Measurements from ENCODE around the gene ANKRD63.

ANKRD63 gene

DNA sequence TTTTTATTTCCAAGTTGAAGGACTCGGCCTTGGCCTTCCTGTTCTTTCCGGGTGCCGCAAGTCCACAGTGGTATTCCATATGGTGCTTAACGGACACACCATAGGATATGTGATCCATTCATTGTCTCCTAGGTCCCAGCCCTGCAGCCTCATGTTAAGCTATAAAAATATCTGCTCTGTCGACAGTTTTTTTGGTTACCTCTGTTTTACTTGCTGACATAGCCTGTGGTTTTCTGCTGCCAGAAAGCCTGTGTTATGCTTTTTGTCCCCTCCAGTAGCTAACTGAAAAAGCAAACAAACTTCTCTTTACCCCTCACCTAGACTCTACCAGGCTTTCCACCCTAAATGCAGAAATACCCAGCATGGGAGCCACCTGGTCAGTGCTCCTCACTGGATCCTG is 45.9 kb upstream of the ANKRD63 start:
- DNase-seq (ENCODE audit: low read depth): no peak
- H3K4me3 ChIP-seq (replicated peaks; ENCODE audit: low read depth, low read length): no peak overlapping the region
- TF ChIP-seq, protein P1, sequence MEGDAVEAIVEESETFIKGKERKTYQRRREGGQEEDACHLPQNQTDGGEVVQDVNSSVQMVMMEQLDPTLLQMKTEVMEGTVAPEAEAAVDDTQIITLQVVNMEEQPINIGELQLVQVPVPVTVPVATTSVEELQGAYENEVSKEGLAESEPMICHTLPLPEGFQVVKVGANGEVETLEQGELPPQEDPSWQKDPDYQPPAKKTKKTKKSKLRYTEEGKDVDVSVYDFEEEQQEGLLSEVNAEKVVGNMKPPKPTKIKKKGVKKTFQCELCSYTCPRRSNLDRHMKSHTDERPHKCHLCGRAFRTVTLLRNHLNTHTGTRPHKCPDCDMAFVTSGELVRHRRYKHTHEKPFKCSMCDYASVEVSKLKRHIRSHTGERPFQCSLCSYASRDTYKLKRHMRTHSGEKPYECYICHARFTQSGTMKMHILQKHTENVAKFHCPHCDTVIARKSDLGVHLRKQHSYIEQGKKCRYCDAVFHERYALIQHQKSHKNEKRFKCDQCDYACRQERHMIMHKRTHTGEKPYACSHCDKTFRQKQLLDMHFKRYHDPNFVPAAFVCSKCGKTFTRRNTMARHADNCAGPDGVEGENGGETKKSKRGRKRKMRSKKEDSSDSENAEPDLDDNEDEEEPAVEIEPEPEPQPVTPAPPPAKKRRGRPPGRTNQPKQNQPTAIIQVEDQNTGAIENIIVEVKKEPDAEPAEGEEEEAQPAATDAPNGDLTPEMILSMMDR (IDR thresholded peaks at IDR 0.05; ENCODE audit: low read length, missing control alignments): no peak

DNA sequence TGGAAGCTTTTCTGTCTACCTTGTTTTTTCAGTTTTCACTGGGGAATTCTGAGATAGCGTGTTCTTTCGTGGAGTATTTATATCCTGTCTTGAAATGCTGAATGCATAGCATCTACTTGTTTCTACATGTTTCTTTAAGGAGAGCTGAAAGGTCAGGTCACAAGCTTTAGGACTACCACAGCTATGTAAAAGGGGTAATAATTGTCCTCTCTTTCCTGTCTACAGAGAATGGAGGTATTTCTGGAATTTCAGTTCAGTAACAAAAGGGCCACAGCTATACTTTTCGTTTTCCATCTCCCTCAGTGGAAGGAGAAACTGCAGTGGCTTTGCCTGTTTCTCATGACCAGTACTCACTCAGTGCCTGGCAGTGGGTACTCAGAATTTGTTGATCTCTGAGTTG is 45.3 kb upstream of the ANKRD63 start:
- no peak overlapping the region for H3K4me3 ChIP-seq (replicated peaks; ENCODE audit: low read depth, low read length)
- peak; percentile 69 for DNase-seq (ENCODE audit: low read depth)
- TF ChIP-seq, protein P1 (IDR thresholded peaks at IDR 0.05; ENCODE audit: low read length, missing control alignments): no peak

DNA sequence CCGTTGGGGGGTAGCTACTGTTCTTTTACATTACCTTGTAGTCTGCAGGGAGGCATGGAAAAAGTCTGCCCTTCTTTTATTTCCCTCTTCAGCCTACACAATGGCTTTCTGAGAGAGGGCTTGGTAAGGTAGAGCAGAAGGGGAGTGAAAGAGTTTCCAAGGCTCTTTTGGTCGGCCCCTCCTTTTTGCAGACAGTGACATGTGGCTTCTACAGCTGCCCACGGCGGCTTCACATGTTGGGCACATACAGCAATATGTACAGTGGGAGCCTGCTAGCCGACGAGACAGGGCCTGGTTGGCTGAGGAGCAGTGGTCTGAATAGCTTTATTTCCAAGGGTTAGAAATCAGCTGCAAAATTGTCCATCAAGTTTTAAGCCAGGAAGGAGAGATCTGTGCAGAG is 44.6 kb upstream of the ANKRD63 start:
- TF ChIP-seq, protein P1 (IDR thresholded peaks at IDR 0.05; ENCODE audit: low read length, missing control alignments): no peak
- no peak for DNase-seq (ENCODE audit: low read depth)
- H3K4me3 ChIP-seq (replicated peaks; ENCODE audit: low read depth, low read length): no peak overlapping the region

DNA sequence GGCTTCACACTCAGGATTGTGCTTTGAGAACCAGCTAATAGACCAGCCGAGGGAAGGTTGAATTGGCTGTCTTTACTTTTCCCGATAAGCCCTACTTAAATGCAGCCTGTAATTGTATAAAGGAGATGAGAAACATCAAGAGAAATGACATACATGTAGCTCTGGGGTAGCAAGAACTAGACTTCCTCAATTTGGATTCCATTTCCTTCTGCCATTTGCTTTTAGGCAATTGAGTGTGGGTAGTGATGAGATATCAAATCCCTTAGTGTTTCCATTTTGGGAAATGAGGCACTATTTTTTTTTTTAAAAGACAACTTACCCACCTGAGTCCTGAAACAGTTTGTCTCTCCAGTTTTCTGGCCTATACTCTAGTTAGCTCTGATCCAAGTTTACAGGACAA is 42.8 kb upstream of the ANKRD63 start:
- DNase-seq (ENCODE audit: low read depth): no peak
- TF ChIP-seq, protein P1 (IDR thresholded peaks at IDR 0.05; ENCODE audit: low read length, missing control alignments): no peak
- peak overlapping the region; percentile 67 for H3K4me3 ChIP-seq (replicated peaks; ENCODE audit: low read depth, low read length)

DNA sequence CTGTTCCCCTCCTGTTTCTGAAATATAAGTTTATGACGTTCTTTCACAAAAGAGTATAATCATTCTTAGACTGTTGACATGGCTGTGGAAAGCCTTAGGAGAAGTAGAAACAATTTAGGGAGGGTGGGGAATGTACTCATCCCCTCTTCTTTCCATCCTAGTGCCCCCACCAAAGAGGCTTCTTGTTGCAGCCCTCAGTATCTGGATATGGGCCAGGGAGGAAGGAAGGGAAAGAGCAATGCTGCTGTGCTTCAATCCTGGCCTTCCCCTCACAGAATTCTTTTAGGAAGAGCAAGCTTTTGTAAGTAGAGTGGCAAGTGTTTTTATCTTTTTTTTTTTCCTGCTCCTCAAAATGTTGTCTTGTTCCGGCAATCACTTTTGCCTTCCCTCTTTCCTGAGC is 42.3 kb upstream of the ANKRD63 start:
- TF ChIP-seq, protein P1 (IDR thresholded peaks at IDR 0.05; ENCODE audit: low read length, missing control alignments): no peak
- no peak for DNase-seq (ENCODE audit: low read depth)
- H3K4me3 ChIP-seq (replicated peaks; ENCODE audit: low read depth, low read length): peak overlapping the region; percentile 67

DNA sequence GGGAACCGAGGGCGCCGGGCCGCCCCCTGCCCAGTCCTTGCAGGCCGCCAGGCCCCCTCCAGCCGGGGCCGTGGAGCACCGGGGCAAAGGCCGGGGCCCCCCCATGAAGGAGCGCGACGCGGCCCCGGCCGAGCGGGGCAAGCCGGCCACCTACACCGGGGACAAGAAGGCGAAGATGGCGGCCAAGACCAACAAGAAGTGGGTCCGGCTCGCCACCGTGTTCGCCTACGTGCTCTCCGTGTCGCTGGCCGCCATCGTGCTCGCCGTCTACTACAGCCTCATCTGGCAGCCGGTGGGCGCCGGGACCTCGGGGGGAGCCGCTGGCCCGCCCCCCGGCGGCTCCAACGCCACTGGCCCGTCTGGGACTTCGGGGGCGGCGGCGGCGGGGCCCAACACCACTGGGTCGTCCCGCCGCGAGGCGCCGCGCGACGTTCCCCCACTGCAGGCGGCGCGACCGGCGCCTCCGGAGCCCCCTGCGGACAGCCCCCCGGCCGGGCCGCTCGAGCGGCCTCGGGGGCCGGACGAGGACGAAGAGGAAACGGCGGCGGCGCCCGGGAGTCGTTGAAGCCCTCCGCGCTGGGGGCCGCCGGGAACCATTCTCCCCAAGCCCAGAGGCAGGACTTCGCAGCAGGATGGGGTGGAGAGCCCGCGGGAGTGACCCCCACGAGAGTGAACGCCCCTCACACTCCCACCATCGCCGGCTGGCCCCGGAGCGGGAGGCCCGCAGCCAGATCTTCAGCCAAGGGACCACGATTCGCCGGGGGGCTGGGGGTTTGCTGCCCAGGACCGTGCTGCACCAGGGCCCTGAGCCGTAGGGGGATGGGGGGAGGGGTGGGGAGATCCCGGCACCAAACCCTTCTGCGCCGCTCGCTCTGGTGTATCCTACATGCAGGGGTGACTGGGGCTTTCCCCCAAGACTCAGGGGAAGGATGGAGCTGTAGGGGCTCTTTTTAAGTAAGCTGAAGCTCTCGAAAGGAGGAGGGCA is 41.4 kb upstream of the ANKRD63 start:
- DNase-seq (ENCODE audit: low read depth): no peak
- H3K4me3 ChIP-seq (replicated peaks; ENCODE audit: low read depth, low read length): peak overlapping the region; percentile 67
- TF ChIP-seq, protein P1 (IDR thresholded peaks at IDR 0.05; ENCODE audit: low read length, missing control alignments): no peak

Data from fibroblast of pulmonary artery (primary cell).